HG02943 (cell line): ENCODE data around the gene YJEFN3.

Experiments
- ATAC-seq: cut with Tn5 transposase; IDR thresholded peaks from one replicate; pipeline ENCODE4 v1.9.1; 2021; ENCODE audit warnings: mild to moderate bottlenecking, low read depth, moderate library complexity; ENCODE audit not compliant: unreplicated experiment

YJEFN3 gene

GRCh38 chr19:19549804-19550464, 21.2 kb downstream of the YJEFN3 start:
- no peak for ATAC-seq

- ATAC-seq: no peak
Observed at GRCh38 chr19:19550485-19550929, 21.8 kb downstream of the YJEFN3 start.

GRCh38 chr19:19550972-19551852, 22.5 kb downstream of the YJEFN3 start:
- no peak for ATAC-seq

- no peak for ATAC-seq
Observed at GRCh38 chr19:19551853-19552192, 23.1 kb downstream of the YJEFN3 start.

DNA sequence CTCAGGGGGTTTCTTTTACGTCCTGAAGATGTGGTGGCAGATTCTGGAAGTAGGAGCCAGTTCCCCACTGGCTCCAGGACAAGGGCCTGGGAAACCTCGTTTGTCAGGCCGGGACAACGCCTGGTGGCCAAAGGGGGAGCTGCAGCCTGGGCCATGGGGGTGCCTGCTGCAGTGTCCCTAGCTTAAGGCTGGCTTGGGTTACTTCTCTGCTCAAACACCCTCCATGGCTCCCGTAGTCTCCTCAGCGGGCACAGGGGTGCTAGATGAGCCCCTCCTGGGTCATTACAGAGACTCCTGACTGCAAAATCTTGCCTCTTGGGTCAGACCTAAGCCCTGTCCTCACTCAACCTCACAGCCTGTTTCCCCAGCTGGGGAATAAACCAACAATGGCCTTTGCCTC, 24.1 kb downstream of the YJEFN3 start:
- ATAC-seq: no peak

DNA sequence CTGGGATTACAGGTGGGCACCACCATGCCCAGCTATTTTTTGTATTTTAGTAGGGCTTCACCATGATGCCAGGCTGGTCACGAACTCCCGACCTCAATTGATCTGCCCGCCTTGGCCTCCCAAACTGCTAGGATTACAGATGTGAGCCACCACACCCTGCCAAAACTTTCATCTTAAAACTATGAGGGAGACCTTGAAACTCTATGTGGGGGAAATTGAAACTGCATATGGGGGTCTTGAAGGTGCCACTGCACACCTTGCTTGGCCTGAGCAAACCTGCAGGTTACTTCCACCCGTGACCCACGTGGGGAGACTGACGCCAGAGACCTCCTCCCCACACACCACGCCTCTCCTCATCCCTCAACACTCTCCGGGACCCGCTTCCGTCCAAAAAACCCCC, 25.0 kb downstream of the YJEFN3 start:
- ATAC-seq: no peak

DNA sequence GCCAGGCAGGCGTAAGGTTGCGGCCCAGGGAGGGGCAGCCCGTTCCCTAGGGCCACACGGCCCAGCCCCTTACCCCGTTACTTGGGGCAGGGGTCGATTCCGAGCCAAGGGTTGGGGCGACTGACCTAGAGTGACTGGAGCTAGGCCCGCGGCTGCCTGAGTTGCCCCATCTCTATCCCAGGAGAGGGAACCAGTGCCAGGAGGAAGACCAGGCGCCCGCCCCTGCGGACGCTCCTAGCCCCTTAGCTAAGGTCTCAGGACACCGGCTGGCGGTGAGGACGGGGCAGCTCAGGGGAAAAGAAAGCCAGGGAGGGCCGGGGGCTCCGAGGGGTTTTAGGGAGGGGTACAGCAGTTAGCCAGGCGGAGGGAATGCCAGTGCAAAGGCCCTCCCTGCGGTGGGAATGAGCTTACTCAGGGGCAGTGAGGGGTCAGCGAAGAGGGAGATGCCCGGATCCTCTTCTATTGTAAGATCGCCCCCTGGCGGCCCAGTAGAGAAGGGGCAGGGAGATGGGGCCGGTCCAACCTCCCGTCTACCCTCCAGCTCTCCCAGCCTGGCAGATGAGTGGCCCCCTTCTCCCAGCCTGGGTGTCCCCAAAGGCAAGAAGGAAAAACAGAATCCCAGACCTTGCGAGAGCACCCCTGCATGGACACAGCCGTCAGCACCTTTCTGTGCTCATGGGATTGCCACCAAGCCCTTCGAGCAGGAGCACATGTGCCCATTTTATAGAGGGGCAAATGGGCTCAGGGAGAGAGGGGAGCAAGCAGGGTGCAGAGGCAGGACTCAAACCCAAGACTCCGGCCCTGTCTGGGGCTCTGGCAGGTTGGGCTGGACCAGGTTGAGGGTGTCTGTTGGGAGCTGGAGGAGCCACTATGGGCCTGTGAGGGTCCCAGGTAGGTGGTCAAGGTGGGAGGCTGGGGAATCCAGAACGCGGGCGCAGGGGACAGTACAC, 25.6 kb downstream of the YJEFN3 start:
- ATAC-seq: no peak

DNA sequence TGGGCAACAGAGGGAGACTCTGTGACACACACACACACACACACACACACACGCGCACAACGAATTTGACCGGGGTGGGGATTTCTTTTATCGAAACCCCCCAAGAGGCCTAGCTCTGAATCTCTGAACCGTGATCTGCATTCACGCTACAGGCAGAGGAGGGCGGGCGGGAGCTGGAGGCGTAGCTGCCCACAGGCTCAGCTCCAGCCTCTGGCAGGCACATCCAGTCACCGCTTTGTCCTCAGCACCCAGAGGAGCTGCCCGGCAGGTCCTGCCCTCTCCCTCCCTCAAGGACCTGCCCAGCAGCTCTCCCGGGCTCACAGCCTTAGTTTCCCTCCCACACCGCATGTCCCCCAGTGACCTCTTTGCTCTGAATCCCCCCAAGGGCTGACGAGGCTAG, 29.3 kb downstream of the YJEFN3 start:
- no peak for ATAC-seq

DNA sequence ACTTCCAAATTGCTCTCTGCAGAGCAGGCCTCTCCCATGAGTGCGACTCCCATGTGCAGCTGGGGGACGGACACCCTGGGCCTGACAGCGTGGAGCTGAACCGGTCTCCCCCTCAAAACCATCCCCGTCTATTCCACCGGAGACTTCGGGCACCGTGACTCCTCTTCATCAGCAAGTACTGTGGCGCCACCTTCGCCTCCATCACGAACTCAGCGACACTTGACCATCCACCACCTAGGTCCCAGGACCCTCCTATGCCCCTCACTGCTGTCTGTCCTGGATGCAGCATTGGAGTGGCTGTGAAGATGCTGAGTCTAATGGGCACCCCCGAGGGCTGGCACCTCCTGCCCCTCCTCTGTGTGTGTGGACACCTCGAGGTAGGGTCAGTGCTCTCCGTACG, 29.9 kb downstream of the YJEFN3 start:
- no peak for ATAC-seq

DNA sequence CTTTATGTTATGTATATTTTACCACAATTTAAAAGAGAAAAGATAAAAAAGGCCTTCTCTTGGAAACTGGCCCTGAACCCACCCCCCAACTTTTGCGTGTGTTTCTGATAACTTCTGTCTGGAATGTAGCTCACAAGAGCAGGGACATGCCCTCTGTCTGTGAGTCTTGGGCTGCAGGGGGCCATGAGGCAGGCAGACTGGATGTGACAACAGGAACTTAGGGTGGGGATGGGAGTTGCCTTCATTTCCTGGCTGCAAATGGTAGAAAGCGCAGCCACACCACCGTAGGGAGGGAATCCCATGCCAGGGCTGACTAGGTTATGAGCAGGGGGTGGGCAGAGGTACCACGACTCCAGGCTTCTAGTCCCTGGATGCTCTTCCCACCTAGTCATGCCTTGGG, 31.2 kb downstream of the YJEFN3 start:
- ATAC-seq: no peak

- ATAC-seq: no peak
Observed at GRCh38 chr19:19561946-19562664, 33.4 kb downstream of the YJEFN3 start.

DNA sequence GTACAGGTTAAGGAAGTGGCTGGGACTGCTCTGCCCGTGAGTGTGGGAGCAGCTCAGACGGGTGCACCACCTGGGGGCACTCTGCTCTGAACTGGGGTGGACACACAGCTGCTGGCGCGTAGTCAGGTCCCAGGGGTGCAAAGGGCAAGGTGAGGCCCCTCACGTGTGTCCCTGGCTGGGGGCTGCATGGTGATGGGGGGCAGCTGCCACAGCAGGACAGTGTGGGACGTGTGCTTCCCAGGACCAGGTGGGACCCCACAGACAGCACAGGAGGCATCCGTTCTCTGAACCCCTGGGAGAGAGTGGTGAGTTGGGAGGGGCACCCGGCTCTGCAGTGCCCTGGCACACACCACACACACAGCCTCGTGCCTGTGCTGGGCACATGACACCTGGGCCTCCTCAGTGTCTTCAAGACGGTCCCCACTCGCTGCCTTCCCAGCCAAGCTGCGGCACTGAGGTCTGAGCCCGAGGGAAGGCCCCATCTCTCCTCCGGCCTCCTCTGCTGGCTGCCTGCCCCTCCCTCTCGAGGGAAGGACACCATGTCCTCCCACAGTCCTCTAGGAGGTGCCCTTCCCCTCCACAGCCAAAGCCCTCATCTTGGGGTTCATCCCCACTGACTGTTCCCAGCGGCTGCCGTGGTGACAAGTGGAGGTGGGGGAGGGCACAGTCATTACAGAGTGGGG, 34.1 kb downstream of the YJEFN3 start:
- no peak for ATAC-seq

- ATAC-seq: no peak
Observed at GRCh38 chr19:19563348-19563848, 34.7 kb downstream of the YJEFN3 start.

DNA sequence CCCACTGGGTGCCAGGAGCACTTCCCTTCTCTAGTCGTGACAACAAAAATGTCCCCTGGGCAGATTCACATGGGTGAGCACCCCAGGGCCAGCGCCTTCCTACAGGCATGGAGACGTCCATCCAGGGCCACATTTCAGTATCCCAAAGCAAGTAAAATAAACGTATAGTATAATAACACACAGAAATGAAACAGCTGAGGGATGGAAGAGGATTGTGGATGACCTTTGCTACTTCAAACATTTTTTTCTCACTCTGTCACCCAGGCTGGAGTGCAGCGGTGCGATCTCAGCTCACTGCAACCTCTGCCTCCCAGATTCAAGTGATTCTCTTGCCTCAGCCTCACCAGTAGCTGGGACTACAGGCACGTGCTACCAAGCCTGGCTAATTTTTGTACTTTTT, 37.6 kb downstream of the YJEFN3 start:
- ATAC-seq: no peak

DNA sequence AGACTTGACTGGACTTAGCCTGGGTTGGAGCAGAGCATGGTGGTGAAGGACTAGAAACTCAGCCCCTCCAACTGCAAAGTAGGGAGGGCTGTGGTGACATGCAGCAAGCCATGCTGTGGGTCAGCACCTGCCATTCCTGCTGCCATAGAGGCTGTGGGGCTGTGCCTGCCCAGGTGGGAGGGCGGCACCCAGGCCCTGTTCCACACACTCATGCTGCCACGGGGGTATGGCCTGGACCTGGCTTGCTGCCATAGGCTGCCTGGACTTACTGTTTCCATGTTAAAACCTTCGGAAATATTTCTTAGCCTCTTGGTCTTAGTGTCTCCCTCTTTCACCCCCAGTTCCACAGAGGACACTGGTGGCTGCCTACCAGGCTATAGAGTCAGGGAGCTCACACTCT, 38.7 kb downstream of the YJEFN3 start:
- no peak for ATAC-seq

- ATAC-seq: no peak
Observed at GRCh38 chr19:19568802-19569756, 40.4 kb downstream of the YJEFN3 start.

GRCh38 chr19:19570571-19570970, 41.9 kb downstream of the YJEFN3 start:
- ATAC-seq: no peak

DNA sequence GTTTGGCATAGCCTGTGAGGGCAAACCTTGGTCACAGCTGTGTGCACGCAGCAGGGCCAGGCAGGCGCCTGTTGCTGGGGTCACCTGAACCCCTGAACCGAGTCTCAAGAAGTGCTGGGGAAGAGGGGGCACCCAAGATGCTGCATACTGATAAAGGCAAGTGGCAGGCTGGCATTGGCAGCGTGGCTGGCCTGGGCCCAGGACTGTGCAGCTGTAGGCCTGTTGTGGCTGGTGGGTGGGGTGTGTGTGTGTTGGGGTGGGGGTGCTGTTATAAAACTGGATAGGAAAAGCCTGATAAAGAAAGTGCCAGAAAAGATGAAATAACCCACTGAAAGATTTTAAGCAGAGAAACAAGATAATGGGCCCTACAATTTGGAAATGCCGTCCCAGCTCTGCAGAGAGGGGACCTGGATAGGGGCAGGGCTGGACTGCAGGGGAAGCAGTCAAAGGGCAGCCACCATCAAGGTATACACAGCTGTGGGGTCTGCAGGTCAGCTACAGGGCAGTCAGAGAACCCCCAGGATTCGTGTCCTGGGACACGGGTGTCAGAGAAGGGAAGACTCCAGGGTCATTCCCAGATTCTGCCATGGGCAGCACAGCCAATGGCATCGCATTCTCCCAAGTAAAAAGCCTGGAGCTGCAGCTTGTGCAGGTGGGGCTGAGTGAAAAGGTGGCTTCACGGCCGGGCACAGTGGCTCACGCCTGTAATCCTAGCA, 42.5 kb downstream of the YJEFN3 start:
- no peak for ATAC-seq
